Loucy (cell line): ENCODE measurements around the gene NXPE2.
"Not testable (repeated sequence)": the region's sequence is repeated elsewhere in the genome, so short reads cannot be mapped to it uniquely, and the experiment has no call there.

Source experiments
- EZH2phosphoT487 ChIP-seq: fragments of 200-600 bp; IDR thresholded peaks from 2 replicates; pipeline ENCODE4 v1.6.1; 2018; ENCODE audit warnings: antibody characterized with exemption, mild to moderate bottlenecking, moderate library complexity, borderline replicate concordance
- TF ChIP-seq, protein P1 (sequence below): fragments of 200-600 bp; sonication (generic); conservative IDR thresholded peaks from 2 replicates; pipeline ENCODE4 v1.5.1; 2014; ENCODE audit warnings: mild to moderate bottlenecking, antibody characterized with exemption, low read length

DNA sequence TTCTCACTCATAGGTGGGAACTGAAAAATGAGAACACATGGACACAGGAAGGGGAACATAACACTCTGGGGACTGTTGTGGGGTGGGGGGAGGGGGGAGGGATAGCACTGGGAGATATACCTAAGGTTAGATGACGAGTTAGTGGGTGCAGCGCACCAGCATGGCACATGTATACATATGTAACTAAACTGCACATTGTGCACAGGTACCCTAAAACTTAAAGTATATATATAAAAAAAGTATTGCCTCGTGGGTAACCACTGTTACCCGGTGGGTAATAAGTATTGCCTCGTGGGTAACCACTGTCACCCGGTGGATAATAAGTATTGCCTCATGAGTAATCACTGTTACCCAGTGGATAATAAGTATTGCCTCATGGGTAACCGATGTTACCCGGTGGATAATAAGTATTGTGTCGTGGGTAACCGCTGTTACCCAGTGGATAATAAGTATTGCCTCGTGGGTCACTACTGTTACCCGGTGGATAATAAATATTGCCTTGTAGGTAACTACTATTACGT, 46.8 kb upstream of the NXPE2 start:
- TF ChIP-seq, protein P1, sequence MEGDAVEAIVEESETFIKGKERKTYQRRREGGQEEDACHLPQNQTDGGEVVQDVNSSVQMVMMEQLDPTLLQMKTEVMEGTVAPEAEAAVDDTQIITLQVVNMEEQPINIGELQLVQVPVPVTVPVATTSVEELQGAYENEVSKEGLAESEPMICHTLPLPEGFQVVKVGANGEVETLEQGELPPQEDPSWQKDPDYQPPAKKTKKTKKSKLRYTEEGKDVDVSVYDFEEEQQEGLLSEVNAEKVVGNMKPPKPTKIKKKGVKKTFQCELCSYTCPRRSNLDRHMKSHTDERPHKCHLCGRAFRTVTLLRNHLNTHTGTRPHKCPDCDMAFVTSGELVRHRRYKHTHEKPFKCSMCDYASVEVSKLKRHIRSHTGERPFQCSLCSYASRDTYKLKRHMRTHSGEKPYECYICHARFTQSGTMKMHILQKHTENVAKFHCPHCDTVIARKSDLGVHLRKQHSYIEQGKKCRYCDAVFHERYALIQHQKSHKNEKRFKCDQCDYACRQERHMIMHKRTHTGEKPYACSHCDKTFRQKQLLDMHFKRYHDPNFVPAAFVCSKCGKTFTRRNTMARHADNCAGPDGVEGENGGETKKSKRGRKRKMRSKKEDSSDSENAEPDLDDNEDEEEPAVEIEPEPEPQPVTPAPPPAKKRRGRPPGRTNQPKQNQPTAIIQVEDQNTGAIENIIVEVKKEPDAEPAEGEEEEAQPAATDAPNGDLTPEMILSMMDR = not testable (repeated sequence)
- TF ChIP-seq EZH2phosphoT487 = not testable (repeated sequence)
